ENCODE results near the gene ZNF124.
A peak's percentile ranks its signal among the peaks of the same experiment; 100 is the strongest.

ZNF124 gene

DNA sequence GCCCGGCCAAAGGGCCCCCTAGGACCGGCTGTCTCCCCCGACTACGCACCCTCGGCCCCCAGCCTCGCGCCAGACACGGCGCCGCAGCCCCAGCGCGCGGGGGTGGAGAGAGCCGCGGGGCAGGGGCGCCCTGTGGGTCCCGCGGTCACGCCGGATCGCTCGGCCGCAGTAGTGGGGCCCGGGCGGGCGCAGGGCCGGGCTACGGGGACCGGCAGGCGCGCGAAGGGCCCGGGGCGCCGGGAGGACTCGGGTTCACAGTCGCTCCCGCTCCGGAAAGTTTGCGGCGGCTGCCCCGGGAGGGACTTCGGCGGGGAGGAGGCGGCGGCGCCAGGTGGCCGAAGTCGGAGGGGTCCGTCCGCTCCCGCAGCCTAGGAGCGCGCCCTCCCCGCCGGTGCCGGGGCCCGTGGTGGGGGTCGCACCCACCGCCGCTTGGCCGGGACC lies 60.5 kb downstream of the ZNF124 start:
- Histone ChIP-seq H3K4me1 (ENCODE audit: control insufficient read depth, low read depth, low read length) (peaks cover 3% of the 10 kb centered on the region), H3K27me3 (ENCODE audit: control insufficient read depth, insufficient read depth, low read length) (peaks cover 48% of the 10 kb centered on the region), H3K4me3 (ENCODE audit: low read length) (peak overlapping the region; percentile 65), H3K36me3 (ENCODE audit: control insufficient read depth, low read depth, low read length) (no peaks in the 10 kb centered on the region), H3K9me3 (ENCODE audit: control insufficient read depth, low read depth, low read length) (no peaks in the 10 kb centered on the region), H3K9ac (ENCODE audit: low read length) (no peak overlapping the region), H3K27ac (ENCODE audit: low read length) (no peak overlapping the region)

DNA sequence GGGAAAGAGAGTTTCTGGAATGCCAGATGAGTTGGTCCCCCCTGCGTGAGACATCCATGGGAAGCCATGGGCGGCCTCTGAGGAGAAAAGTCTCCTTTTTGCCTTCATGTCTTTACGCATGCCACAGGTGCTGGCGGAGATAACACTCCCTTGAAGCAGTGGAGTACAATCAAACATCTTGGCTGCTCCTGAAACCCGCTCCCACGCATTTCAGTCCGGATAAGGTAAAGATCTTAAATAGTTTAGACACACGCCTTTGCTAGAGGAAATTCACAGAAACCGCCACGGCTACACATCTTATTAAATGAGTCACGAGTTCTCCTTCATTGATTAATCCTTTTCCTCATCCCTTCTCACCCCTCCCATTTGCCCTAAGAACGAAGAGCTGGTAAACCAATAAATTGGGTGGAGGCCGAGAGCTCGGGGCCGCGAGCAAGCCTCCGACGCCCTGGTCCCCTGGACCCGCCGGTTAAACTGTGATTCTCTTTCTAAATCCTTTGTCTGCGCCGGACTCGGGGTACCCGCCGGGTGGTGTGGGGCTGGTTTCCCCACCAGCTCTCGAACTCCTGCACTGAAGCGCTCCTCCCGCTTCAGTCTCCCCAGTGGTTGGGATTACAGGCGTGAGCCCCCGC lies 61.1 kb downstream of the ZNF124 start:
- Histone ChIP-seq H3K9ac (ENCODE audit: low read length) (no peak overlapping the region), H3K27ac (ENCODE audit: low read length) (no peak overlapping the region), H3K4me3 (ENCODE audit: low read length) (peak overlapping the region; percentile 65), H3K9me3 (ENCODE audit: control insufficient read depth, low read depth, low read length) (no peaks in the 10 kb centered on the region), H3K36me3 (ENCODE audit: control insufficient read depth, low read depth, low read length) (no peaks in the 10 kb centered on the region), H3K27me3 (ENCODE audit: control insufficient read depth, insufficient read depth, low read length) (peaks cover 48% of the 10 kb centered on the region), H3K4me1 (ENCODE audit: control insufficient read depth, low read depth, low read length) (peaks cover 8% of the 10 kb centered on the region)

GRCh38 chr1:247107694-247108093 lies 64.1 kb downstream of the ZNF124 start:
- Histone ChIP-seq H3K4me1 (ENCODE audit: control insufficient read depth, low read depth, low read length) (peaks cover 23% of the 10 kb centered on the region), H3K4me3 (ENCODE audit: low read length) (no peak overlapping the region), H3K27ac (ENCODE audit: low read length) (no peak overlapping the region), H3K9ac (ENCODE audit: low read length) (no peak overlapping the region), H3K9me3 (ENCODE audit: control insufficient read depth, low read depth, low read length) (no peaks in the 10 kb centered on the region), H3K27me3 (ENCODE audit: control insufficient read depth, insufficient read depth, low read length) (peaks cover 36% of the 10 kb centered on the region), H3K36me3 (ENCODE audit: control insufficient read depth, low read depth, low read length) (no peaks in the 10 kb centered on the region)

- H3K4me3 ChIP-seq (ENCODE audit: low read length) = peak overlapping the region; percentile 8
- no peak overlapping the region for H3K9ac ChIP-seq (ENCODE audit: low read length)
- H3K4me1 ChIP-seq (ENCODE audit: control insufficient read depth, low read depth, low read length) = peaks cover 23% of the 10 kb centered on the region
- H3K9me3 ChIP-seq (ENCODE audit: control insufficient read depth, low read depth, low read length) = peaks cover 2% of the 10 kb centered on the region
- peaks cover 11% of the 10 kb centered on the region for H3K36me3 ChIP-seq (ENCODE audit: control insufficient read depth, low read depth, low read length)
- H3K27me3 ChIP-seq (ENCODE audit: control insufficient read depth, insufficient read depth, low read length) = peaks cover 23% of the 10 kb centered on the region
- H3K27ac ChIP-seq (ENCODE audit: low read length) = no peak overlapping the region
Observed at GRCh38 chr1:247105966-247106365, 65.9 kb downstream of the ZNF124 start.
